Right renal cortex interstitium (tissue), 3 donors: ENCODE measurements around the gene DMBX1. TPM values are rescaled to one million over a fixed set of nuclear protein-coding genes. Genes with fewer than 3 reads are reported as not detected.

Experiments used
- DNase-seq, 3 donors: peaks; one replicate each; pipeline ENCODE4 v3.0.0-alpha.2; 2013; ENCODE audit warnings: low read depth in 3 of 3, low spot score in 2 of 3
- polyA plus RNA-seq, 3 donors: library from polyadenylated mRNA; unstranded; fragments of 120-200 nt; gene quantifications; one replicate each; pipeline ENCODE4 v1.2.1, GENCODE V29; 2013; ENCODE audit not compliant: insufficient read length in 3 of 3

Gene DMBX1
- polyA plus RNA-seq, 3 donors = not detected

GRCh38 chr1:46458846-46459245 lies 30.8 kb upstream of the DMBX1 start:
- DNase-seq = no peak

DNA sequence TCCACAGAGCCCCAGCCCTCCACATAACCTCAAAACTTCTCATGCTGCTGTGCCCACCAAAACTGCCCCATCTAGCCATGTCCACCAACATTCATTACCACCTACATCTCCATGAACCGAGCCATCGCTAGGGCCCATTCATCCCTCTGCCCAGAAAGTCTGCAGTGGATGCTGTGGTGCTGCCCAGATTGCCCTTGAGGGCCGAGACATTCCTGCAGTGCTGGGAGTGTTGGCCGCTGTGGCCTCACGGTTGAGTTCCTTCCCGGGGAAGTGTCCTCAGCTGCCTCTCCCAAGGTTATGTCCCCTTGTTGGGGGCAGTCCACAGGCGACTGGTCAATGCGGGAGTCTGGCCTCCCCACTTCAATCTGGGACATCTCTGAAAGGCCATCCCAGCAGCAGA lies 30.3 kb upstream of the DMBX1 start:
- DNase-seq = no peak

- no peak for DNase-seq
These were observed 28.4 kb upstream of the DMBX1 start for GRCh38 chr1:46461017-46461808.

GRCh38 chr1:46461809-46462448 lies 27.7 kb upstream of the DMBX1 start:
- no peak for DNase-seq

DNA sequence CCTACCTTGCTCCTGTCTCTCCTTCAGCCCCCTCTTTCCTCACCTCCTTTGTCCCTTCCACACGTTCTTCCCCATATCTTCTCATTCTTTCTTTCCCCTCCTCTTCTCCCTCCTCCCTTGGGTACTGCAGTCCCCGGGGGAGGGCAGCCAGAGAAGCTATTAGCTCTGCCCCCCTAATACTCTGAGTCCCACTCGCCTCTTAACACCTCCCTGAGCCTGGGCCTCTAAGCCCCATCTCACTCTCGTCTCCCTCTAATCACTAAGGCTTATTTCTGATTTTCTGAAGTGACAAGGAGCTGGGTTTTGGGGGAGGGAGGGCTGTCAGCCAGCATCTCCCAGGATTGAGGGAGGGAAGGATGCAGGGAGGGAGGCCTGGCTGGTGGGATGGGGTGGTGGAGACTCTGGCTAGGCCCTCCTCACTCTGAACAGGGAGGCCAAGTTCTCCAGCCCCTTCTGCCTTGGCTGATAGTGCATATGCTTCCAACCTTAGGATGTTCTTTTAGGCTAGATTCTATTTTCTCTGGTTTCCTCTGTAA lies 25.6 kb upstream of the DMBX1 start:
- DNase-seq = no peak

DNA sequence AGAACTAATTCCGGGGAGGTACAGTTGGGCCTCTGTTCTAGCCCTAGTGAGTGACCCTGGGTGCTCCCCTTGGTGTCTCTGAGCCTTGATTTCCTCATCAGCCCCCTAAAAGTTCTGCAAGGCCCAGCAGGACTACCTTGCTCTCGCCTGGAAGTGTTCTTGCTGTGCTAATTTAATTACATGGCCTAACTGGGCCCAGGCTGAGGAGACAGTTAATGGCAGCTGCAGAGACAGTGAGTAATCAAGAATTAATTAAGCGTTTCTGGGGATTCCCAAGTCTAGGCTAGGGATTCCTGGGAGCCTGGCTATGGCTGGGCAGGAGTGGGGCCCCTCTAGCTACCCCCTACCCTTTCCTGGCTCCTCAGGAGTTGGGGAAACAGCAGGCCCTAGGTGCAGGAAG lies 24.7 kb upstream of the DMBX1 start:
- no peak for DNase-seq

GRCh38 chr1:46465981-46466476 lies 23.6 kb upstream of the DMBX1 start:
- no peak for DNase-seq

- no peak for DNase-seq
These were observed 23.0 kb upstream of the DMBX1 start for GRCh38 chr1:46466477-46467182.

- DNase-seq = no peak
These were observed 22.5 kb upstream of the DMBX1 start for GRCh38 chr1:46467183-46467504.

DNA sequence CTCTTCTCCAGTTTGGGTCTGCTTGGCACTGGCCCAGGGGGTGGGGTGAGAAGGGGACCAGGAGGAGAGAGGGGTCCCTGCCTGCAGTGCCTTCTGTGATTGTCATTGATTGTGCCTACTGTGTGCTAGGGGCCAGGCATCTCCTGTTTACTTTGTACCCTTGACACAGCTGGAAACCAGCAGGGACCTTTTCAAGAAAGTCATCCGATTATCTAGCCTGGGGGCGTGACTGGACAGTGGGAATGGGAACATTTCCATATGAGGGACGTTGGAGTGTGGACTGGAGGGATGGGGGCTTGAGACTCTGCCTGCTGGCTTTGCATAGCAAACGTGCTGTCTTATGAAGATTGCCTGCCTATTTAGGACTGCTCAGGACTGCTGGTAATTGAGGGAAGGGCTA lies 19.8 kb upstream of the DMBX1 start:
- no peak for DNase-seq

GRCh38 chr1:46471848-46472492 lies 17.7 kb upstream of the DMBX1 start:
- no peak for DNase-seq

DNA sequence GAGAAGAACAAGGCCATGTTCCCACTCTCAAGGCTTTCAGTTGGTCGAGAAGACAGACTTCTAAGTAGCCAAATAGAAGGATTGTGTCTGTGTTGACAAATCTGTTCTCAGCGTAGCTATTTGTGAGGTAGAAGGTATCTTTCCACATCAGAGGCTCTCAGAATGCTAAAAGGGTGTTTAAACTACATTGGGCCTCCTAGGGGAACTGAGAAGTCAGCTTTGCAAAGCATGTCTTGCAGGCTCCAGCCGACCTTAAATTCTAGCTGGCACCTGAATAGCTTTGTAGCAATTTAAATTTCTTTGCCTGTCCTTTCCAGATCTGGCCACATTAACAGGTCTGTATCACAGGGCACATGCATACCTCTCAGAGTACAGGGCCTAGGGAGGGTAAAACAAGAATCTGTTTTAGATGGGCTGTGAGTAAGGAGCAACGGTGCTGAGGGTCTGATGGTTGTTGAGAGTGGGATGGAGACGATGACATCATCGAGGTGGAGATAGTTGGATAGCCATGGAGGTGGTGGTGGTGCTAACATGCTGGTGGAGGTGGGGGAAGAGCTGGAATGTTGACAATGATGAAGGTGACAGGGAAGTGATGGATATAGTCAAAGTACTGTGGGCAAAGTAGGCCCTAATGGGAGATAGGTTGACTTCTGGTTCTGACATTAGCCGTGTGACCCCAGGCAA lies 17.0 kb upstream of the DMBX1 start:
- DNase-seq = no peak

DNA sequence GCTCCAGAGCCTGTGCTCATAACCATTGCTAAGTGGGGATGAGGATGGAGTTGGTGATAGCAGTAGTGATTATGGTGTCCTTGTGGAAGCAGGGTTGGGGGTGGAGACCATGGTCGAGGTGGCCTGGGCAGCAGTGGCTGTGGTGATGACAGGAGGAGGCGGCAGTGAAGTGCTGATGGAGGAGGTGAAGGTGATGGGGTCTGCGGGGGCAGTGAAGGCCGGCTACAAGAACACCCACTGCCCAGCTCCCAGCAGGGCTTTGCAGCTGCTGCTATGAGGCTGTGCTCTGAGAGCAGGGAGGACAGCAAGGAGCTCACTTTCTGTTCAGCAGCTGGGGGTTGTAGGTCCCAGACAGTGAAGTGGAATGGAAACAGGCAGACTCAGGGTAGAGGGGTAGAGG lies 15.6 kb upstream of the DMBX1 start:
- DNase-seq = no peak

- DNase-seq = no peak
These were observed 15.1 kb upstream of the DMBX1 start for GRCh38 chr1:46474570-46474969.

DNA sequence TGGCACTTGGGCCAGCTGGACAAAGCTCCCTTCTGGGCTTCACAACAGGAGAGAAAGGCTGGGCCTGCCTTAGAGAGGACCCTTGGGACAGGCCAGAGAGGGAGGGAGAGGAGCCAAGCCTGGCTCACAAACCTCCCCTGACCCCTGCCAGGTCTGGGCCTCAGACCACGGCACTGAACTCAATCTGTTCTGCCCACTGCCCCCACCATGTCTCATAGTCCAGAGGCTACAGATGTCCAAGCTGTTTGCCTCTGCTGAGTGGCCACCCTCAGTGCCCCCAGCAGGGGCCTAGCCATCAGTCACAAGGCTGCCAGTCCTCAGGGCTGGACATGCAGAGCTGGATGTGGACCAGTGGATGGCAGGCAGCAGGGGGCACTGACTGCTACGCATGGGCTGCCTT lies 13.0 kb upstream of the DMBX1 start:
- no peak for DNase-seq

DNA sequence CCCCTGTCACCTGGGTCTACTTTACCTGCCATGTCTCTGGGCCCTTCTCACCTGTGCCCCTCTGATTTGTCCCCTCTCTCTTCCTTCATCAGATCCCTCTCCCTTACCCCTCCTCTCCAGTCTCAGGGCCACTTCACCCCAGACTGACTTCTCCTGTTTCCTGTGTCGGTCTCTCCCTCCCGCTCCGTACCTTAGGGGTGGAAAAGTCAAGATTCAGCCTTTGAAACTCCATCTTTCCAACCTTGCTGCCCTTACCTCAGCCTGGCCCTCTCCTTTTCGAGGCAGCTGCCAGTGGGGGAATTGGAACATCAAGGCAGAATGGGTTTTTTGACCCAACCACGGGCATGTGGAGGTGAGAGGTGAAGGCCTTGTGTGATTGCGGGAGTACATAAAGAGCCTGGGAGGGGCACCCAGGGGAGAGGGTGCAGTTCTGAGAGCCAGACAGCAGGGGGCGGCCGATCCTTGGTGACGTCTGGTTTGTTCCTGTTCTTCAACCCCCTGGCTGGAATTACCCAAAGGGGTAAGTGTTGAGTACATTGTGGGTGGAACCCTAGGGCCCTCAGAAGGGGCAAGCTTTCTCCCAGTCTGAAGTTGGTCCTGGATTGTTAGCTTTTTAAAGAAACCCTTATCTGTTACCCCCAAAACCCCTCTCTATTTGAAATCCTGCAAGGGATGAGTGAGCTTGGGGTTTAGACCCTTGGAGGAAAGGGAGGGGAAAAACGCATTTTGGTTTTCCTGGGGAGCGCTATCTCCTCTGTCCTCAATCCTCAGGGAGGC lies 12.3 kb upstream of the DMBX1 start:
- no peak for DNase-seq

GRCh38 chr1:46478721-46479485 lies 10.7 kb upstream of the DMBX1 start:
- no peak for DNase-seq

DNA sequence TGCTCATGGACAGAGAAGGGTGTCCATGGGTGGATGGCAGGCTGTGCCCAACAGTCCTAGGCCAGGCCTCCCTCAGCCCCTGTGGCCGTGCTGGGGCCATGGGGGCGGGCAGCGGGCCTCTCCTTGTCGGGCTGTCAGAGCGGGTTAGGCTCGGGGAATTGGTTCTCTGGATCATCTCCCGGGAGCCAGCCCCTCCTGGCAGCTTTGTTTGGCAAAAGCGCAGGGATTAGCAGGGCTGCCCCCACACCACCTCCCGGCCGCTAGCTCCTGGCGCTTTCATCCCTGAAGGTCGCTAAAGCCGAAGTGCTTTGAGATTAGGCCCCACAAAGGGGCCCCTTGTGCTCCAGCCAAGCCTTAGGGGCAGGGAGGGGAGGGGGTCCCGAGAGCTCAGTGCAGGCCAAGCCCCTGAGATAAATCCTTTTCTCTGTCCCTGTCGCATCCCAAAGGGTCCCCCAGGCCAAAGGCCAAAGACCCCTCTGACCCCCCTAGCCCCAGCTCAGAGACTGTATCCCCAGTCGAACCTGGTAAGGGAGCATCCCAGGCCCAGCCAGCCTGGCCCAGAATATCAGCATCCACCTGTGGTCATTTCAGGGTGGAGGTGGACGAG lies 9.8 kb upstream of the DMBX1 start:
- DNase-seq = no peak
